NCI-H1092 (cell line): Measurements from ENCODE around the gene CDH4.
A peak's percentile ranks its signal among the peaks of the same experiment; 100 is the strongest.

Experiments
- DNase-seq: peaks from one replicate; lab custom pipeline; 2025; lab: John Stamatoyannopoulos, UW

Gene CDH4

DNA sequence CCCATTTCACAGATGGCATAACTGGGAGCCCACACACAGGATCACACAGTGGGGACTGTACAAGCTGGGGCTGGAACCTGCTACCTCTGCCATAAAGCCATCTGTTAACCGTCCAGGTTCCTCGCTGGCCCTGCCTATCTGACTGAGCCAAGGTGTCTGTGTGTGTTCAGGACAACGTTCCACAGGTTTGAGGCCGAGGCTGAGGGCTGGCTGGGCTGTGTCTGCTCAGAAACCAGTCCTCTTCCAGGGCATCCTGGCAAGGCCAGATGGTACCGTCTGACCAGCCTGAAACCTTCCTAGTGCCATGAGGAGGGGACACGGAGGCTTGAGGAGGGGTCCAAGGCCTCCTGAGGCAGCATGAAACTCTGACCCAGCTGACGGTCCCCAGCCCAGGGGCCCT is 663.0 kb downstream of the CDH4 start:
- no peak for DNase-seq

DNA sequence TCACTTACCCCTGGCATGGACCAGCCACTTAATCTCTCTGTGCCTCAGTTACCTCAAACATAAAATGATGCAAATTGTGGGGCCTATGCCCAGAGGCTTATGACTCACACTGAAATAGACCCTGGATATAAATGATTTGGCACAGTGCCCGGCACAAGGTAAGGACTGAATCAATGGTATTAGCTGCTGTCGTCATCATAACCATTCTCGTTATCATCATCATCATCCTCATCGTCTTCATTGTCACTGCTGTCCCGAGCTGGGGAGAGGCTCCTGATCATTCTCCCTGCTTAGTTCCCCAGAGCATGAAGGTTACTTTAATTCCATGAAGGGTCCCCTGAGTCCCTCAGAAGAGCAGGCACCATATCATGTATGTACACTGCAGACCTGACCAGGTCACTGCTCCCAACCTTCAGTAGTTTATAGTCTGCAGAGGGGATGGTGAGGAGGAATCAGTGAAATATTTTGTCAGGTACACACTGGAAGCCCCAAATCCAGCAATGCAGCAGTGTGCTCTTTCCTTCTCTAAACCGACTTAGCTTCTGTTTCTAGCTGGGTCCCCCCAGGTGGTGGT is 664.3 kb downstream of the CDH4 start:
- no peak for DNase-seq

DNA sequence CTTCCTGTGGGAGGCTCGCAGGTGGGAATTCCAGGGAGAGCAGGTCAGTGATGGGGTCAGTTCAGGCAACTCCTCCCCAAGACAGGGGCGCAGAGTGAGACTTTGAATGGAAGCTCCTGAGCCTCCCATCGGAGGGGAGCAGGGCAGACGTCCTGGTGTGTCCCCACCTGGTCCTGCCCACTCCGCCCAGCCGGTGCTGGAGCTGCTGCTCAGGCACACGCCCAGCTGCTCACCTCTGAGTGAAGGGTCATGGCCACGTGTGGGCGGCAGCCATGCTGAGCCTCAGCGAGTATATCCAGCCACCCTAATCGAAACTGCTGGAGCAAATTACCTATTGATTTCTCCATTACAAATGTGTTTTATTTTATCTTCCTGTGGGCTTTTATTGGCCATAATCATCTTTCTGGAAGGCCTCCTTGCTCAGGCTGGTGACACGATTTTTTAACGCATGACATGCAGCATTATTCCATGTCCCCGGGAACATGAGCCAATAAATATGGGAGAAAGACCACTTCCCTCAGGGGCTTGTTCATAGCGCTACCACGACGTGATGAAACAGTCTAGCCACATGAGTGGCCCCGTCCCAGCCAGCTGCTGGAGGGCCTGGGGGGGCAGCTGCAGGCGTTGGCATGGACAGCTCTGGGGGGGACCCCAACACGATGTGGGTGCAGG is 665.5 kb downstream of the CDH4 start:
- DNase-seq: no peak

DNA sequence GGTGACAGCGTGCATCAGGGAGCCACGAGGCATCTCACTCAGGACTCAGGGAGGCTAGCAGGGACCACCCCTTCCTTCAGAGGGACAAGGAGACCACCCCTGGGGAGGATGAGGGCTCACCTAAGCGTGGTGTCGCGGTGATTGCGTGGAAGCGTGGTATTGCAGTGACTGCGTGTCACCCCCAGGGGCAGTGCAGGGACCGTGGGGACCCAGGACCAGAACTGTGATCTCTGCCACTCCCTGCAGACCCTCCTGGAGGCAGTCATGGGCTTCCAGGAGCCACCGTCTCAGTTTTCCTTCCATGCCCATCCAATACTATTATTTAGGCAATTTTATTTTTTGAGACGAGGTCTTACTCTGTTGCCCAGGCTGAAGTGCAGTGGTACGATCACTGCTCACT is 666.5 kb downstream of the CDH4 start:
- DNase-seq: no peak

DNA sequence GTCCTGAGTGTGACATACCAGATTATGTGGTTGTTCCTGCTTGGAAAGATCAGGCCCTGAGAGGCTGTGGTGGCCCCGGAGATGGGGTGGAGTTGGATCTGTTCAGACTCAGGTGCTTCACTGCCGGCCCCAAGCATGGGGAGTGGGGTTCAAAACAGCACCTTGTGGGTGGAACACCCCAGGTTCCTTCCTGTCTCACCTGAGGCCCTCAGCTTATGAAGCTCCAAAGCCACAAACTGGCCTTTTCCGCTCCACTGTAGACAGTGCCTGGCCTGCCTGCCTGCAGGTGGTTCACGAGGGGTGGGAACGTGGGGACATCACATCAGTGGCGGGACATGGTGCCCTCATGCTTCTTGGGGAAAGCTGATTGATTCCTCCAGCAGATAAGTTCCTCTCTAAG is 667.2 kb downstream of the CDH4 start:
- DNase-seq: no peak

DNA sequence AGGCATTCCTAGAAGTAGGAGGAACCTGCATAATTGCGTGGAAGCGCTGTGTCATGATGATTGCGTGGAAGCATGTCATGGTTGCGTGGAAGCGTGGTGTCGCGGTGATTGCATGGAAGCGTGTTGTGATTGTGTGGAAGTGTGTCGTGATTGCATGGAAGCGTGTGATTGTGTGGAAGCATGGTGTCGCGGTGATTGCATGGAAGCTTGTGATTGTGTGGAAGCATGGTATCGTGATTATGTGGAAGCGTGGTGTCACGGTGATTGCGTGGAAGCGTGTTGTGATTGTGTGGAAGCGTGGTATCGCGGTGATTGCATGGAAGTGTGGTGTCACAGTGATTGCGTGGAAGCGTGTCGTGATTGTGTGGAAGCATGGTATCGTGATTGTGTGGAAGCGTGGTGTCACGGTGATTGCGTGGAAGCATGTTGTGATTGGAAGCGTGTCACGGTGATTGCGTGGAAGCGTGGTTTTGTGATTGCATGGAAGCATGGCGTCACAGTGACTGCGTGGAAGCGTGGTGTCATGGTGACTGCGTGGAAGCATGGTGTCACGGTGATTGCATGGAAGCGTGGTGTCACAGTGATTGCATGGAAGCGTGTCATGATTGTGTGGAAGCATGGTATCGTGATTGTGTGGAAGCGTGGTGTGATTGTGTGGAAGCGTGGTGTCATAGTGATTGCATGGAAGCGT is 667.8 kb downstream of the CDH4 start:
- no peak for DNase-seq

DNA sequence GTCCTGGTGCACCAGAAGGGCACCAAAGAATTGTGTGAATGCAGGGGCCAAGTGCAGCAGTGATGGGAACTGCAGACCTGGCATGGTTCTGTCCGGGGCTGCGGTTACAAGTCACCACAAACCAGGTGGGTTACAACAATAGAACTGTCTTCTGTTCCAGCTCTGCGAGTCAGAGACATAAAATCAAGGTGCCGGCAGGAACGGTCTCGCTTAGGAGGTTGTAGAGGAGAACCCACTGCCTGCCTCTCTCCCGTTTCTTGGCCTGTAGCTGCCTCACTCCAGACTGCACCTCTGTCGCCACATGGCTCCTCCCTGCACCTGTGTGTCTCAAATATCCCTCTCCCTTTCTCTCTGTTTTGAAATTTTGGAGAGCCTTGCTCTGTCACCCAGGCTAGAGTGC is 670.4 kb downstream of the CDH4 start:
- DNase-seq: no peak

DNA sequence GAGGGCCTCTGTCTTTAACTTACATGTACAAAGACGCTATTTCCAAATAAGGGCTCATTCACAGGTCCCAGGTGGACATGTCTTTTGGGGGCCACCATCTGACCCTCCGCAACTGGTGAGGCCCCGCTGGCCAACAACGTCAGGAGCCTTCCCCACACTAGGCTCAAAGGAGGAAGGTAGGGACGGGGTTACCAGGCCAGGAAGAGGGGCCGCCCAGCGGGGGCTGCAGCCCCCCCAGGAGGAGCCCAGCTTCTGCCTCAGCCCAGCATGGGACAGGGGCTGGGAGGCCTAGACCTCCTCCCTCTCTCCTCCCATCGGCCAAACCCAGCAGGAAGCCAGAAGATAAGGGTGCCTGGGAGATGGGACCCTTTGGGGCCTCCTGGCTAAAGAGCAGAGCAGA is 670.9 kb downstream of the CDH4 start:
- no peak for DNase-seq

DNA sequence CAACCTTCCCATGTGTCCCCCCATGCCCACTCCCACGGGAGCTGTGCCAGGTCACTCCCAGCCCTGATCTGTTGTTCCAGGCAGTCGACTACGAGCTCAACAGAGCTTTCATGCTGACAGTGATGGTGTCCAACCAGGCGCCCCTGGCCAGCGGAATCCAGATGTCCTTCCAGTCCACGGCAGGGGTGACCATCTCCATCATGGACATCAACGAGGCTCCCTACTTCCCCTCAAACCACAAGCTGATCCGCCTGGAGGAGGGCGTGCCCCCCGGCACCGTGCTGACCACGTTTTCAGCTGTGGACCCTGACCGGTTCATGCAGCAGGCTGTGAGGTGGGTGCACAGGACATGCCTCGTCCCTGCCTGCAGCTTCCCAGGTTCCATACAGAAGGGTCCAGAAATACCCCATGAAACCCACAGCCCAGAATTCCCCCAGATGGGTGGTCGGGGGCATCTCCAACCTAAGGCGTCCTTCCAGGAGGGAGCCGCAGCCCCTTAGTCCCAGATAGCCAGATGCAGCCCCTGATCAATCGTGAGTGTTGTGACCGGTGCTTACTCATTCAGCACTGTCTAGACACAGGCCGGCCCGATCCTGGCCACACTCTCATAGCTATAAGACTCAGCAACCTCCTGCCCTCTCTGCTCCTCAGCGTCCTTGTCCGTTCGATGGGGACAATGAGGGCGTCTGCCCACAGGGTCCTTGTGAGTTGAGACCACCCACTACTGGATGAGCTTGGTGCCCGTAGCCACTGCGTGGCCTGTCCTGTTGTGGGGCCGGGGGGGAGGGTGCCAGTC is 671.5 kb downstream of the CDH4 start:
- no peak for DNase-seq

DNA sequence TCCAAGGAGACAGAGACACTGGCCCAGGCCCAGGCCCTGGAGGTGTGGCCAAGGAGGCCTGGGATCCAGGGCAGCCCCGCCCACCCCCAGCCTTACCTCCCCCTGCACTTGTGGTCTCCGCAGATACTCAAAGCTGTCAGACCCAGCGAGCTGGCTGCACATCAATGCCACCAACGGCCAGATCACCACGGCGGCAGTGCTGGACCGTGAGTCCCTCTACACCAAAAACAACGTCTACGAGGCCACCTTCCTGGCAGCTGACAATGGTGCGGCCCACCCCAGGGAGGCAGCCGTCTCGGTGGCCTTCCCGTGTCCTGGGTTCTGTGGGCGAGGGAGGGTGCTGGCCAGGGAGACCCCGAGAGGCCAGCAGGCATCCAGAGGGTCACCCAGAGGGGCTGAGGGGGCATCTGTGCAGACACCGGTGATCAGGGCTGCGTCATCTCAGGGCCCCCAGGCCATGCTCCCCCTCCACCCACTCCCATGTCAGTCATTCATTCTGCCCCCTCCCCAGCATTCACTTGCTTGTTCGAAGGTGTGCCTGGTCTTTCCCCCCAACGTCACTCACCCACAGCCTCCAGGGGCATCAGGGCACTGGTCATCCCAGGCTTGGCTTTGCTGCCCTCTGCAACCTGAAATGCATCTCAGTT is 672.3 kb downstream of the CDH4 start:
- DNase-seq: no peak

DNA sequence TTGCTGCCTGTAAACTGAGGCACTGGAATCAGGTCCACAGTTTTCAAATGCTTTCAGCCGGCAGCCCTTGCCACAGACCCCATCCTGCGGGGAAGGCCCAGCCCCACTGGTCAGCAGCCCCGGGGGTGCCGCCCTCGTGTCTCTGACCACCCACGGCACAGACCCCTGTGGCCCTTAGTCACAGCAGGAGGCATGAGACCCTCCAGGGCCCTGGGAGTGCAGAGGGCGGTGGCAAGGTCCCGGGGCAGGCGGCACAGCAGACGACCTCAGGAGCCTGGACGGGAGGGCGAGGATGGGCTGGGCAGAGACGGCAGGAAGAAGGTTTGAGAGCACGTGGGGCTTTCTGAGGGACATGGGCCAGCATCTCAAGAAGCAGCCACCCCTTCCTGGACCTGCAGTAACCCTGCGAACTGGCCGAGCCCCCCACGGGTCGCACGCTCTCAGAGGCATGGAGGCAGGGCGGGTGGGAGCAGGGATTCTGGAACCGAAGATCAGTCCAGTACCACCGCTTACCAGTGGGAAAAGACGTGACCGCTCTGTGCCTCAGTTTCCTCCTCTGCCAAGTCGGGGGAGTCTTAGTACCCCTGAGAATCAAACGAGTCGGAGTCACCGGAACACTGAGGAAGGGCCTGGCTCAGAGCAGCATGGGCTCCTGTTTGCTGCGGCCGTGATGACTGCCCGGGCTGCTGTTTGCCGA is 672.9 kb downstream of the CDH4 start:
- DNase-seq: no peak

DNA sequence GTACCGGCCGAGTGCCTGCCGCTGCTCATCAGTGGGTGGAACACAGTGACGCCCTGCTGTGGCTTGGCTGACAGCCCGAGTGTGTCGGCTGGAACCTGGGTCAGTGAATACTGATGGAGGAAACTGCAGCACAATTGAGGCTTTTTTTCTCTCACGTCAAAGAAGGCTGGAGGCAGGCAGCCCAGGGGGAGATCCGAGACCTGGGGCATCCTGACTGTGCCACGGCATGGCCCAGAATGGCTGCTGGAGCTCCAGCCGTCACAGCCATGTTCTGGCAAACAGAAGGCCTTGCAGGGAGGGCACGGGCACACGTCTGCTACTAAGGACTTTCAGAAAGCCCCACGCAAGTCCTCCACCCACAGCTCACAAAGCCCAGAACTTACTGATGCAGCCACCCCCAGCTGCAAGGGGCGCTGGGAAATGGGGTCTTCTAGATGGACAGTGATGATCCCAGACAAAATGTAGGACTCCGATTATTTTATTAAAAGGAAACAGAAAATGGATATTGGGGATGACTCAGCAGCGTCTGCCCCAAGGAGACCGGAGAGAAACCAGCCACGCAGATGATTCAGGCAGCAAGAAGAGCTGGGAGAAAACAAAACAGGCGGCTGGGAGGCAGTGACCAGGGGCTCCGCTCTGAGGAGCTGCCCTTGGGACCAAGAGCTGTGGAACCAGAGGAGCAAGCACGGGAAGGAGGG is 673.6 kb downstream of the CDH4 start:
- peak; percentile 41 for DNase-seq

DNA sequence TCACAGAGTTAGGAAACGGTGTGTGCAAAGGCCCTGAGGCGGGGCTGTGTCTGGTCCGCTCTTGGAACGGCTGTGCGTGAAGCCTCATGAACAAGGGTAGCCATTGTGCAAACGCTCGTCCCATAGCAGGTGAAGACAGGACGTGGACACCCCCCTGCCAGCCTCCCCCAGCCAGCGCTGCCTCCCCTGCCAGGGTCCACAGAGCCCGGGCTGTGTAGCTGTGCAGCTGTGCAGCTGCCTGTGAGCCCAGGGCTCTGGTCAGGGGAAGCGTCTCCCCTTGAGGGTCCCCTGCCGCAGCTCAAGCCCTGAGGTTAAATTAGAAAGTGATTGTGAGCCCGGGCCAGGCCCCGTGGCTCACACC is 674.2 kb downstream of the CDH4 start:
- no peak for DNase-seq

DNA sequence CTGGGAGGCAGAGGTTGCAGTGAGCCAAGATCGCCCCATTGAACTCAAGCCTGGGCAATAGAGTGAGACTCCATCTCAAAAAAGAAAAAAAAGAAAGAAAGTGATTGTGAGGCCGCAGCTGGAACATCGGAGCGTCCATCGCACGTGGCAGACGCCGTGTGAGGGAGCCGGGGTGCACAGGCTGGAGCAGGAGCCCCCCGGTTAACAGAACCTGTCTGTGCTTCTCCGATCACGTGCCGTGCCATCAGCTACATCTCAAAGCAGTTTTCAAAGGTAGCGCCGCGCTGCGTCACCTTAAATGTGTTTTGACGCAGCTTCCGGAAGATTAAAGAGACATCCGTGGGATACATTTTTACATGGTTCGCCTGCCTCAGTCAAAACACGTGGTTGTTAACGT is 674.7 kb downstream of the CDH4 start:
- DNase-seq: no peak

DNA sequence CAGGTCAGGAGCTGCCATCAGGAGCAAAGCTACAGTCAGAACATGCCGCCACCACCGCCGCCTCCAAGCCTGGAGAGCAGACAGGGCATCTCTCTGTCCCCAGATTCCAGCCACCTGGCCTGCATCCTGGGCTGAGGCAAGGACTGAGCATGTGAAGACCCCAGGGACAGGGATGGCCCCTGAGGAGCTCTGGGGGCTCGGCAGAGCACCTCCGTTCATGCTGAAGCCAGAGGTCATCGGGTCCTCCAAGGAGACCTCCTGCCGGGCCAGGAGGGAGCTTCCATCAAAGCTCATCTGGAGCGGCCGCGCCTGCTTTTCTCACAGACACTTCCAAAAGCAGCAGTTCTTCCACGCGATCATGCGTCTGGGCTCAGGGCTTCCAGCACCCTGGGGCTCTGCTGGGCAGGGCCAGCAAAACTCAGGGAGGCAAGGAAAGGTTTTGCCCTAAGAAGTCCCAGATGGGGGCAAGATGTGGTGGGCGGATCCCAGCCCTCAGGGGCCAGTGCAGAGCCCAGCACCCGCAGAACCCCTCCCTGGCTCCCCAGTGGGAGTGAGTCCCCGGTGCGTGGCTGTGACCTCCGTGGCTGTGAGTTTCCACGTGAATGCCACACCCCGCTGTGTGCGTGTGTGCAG is 675.2 kb downstream of the CDH4 start:
- DNase-seq: no peak

DNA sequence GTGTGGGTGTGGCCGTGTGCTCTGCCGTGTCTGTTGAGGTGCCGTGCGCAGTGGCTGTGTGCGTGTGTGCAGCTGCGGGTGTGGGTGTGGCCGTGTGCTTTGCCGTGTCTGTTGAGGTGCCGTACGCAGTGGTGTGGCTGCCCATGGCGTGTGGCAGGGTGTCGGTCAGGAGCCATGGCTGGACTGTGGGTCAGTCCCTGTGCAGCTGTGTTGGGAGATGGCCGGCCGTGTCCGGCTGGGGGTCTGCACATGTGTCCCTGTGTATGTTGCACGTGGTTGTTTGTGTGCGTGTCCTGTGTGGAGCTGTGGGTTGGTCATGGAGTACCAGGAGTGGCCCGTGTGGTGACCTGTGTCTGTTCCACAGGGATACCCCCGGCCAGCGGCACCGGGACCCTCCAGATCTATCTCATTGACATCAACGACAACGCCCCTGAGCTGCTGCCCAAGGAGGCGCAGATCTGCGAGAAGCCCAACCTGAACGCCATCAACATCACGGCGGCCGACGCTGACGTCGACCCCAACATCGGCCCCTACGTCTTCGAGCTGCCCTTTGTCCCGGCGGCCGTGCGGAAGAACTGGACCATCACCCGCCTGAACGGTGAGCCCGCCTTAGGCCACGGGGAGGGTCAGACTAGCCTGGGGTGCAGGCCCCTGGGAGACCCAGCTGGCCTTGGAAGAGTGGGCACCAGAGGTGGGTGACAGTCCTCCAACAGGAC is 675.9 kb downstream of the CDH4 start:
- DNase-seq: no peak

DNA sequence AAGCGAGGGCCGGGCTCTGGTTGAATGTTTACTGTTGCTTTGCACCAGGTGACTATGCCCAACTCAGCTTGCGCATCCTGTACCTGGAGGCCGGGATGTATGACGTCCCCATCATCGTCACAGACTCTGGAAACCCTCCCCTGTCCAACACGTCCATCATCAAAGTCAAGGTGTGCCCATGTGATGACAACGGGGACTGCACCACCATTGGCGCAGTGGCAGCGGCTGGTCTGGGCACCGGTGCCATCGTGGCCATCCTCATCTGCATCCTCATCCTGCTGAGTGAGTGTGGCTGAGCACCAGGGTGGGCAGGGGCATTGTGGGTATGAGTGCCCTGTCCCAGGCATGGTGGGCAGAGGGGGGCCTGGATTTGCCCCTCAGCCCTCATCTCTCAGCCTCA is 677.5 kb downstream of the CDH4 start:
- DNase-seq: no peak

DNA sequence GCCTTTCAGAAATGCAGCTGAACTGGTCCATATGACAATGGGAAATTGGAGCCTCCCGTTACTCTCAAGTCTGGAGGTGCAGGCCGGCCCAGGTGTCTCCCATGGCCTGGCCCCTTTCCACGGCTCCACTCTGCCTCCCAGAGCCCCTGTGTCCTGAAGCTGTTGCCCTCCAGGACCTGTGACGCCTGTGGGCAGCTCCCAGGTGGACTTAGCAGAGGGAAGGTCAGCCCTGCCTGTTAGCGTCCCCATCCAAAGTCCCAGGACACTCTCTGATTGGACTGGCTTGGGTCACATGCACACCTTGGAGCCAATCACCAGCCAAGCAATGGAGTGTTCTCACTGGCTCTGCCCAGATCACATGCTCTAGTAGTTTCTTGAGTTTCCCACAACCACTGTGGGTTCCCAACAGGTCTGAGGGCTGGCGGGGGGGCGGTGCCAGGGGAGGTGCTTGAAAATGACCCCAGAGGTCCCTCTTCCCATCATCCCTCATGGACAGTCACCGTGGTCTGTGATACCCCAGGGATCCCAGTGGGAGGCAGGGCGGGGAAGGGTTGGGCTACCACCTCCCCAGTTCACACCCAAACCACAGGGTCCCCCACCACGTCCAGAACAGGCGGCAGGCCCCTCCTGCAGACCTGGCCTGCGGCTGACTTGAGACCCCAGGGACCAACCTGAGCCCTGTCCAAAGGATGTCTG is 678.1 kb downstream of the CDH4 start:
- DNase-seq: no peak

DNA sequence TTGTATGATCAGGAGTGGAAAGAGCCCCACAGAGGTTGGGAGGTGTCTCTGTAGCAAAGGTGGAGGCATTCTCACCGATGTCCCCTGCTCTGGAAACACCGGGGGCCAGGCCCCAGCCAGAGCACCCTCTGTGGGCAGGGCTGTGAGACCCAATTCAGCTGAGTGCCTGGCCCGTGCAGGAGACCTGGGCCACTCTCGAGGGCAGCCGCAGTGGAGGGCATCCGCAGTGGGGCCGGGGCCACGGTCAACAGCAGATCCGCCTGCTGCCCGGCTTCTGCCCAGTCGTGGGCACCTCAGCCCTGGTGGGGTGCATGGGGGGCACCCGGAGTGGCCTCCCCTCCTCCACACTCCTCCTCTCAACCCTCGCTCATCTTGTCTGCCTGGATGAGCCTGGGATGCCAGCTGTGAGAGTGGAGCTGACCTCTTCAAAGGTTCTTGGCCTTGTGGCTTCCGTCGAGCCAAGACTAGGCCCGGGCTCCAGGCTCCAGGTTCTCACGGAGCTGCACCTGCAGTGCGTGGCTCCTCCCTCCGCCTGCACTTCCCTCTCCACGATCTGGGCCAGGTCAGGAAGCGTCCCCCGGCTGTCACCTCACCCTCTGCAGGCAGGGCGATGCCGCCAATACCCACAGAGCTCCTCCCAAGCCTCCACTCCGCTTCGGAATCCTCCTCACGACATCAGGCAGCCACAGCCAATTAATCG is 678.9 kb downstream of the CDH4 start:
- no peak for DNase-seq
